Gastrocnemius medialis (tissue), 4 donors: ENCODE data around the gene DUS4L.

ENCODE experiments used
- CTCF ChIP-seq, 5 experiments: fragments of 450-650 bp in 3 of 5; fragments of 200-600 bp in 2 of 5; sonication (generic) in 2 of 5; IDR thresholded peaks in 4 of 5; conservative IDR thresholded peaks in 1 of 5; 1 replicate in 4 of 5; 2 replicates in 1 of 5; pipeline ENCODE4 v1.5.1; 2016 to 2019; ENCODE audit warnings: antibody characterized with exemption in 5 of 5, mild to moderate bottlenecking in 3 of 5, moderate library complexity in 3 of 5
- POLR2A ChIP-seq, 2 donors: fragments of 450-650 bp; IDR thresholded peaks; one replicate each; pipeline ENCODE4 v1.6.1; 2017; ENCODE audit warnings: antibody characterized with exemption in 2 of 2, mild to moderate bottlenecking in 2 of 2, moderate library complexity in 2 of 2

GRCh38 chr7:107596881-107597581 lies 33.3 kb downstream of the DUS4L start:
- TF ChIP-seq CTCF (IDR thresholded peaks at IDR 0.05 in 4 of 5, conservative IDR thresholded peaks at IDR 0.05 in 1 of 5), result no peak
- no peak for TF ChIP-seq POLR2A (IDR thresholded peaks at IDR 0.05)
